Suppressor macrophage treated with lipopolysaccharide for 4 hours (primary cell): ENCODE measurements around the gene STX18.
"Not testable (repeated sequence)": the region's sequence is repeated elsewhere in the genome, so short reads cannot be mapped to it uniquely, and the experiment has no call there.

Experiments
- DNase-seq: peaks from one replicate; pipeline ENCODE4 v3.0.0-alpha.2; 2020

The STX18 gene

GRCh38 chr4:4477796-4478195 is 64.1 kb downstream of the STX18 start:
- no peak for DNase-seq

GRCh38 chr4:4477391-4477790 is 64.5 kb downstream of the STX18 start:
- no peak for DNase-seq

GRCh38 chr4:4474476-4474875 is 67.4 kb downstream of the STX18 start:
- peak; percentile 25 for DNase-seq

GRCh38 chr4:4472344-4472958 is 69.4 kb downstream of the STX18 start:
- DNase-seq, result no peak

GRCh38 chr4:4471195-4471594 is 70.7 kb downstream of the STX18 start:
- no peak for DNase-seq

- DNase-seq, result no peak
Measured at GRCh38 chr4:4470208-4470607, 71.6 kb downstream of the STX18 start.

- DNase-seq, result not testable (repeated sequence)
Measured at GRCh38 chr4:4465238-4465637, 76.6 kb downstream of the STX18 start.

- DNase-seq, result no peak
Measured at GRCh38 chr4:4462970-4463369, 78.9 kb downstream of the STX18 start.

- DNase-seq, result no peak
Measured at GRCh38 chr4:4461850-4462249, 80.0 kb downstream of the STX18 start.

GRCh38 chr4:4461178-4461577 is 80.7 kb downstream of the STX18 start:
- no peak for DNase-seq

- DNase-seq, result no peak
Measured at GRCh38 chr4:4460759-4461158, 81.1 kb downstream of the STX18 start.

GRCh38 chr4:4459181-4459580 is 82.7 kb downstream of the STX18 start:
- no peak for DNase-seq

GRCh38 chr4:4457803-4458553 is 83.9 kb downstream of the STX18 start:
- DNase-seq, result no peak

- no peak for DNase-seq
Measured at GRCh38 chr4:4456816-4457578, 84.9 kb downstream of the STX18 start.

- DNase-seq, result no peak
Measured at GRCh38 chr4:4456351-4456750, 85.5 kb downstream of the STX18 start.

- DNase-seq, result no peak
Measured at GRCh38 chr4:4455210-4455865, 86.5 kb downstream of the STX18 start.

- DNase-seq, result no peak
Measured at GRCh38 chr4:4446434-4446833, 95.4 kb downstream of the STX18 start.

GRCh38 chr4:4443821-4444220 is 98.0 kb downstream of the STX18 start:
- DNase-seq, result no peak

- DNase-seq, result no peak
Measured at GRCh38 chr4:4440333-4441061, 101.4 kb downstream of the STX18 start.

- no peak for DNase-seq
Measured at GRCh38 chr4:4439782-4440181, 102.1 kb downstream of the STX18 start.

- no peak for DNase-seq
Measured at GRCh38 chr4:4438891-4439290, 103.0 kb downstream of the STX18 start.

- no peak for DNase-seq
Measured at GRCh38 chr4:4437798-4438470, 103.9 kb downstream of the STX18 start.
